NCI-H2107 treated with DMSO at 0.1 percent for 48 hours (cell line): ENCODE data around the gene USH1G.
"Not testable (repeated sequence)": the region's sequence is repeated elsewhere in the genome, so short reads cannot be mapped to it uniquely, and the experiment has no call there.

Experiments used
- DNase-seq: peaks from one replicate; lab custom pipeline; 2025; ENCODE audit not compliant: unreplicated experiment; lab: John Stamatoyannopoulos, UW

USH1G gene

GRCh38 chr17:74877592-74878548, 45.2 kb downstream of the USH1G start:
- no peak for DNase-seq

- no peak for DNase-seq
Observed at GRCh38 chr17:74875977-74876593, 47.0 kb downstream of the USH1G start.

- DNase-seq: no peak
Observed at GRCh38 chr17:74875155-74875976, 47.7 kb downstream of the USH1G start.

- DNase-seq: no peak
Observed at GRCh38 chr17:74874615-74875037, 48.4 kb downstream of the USH1G start.

GRCh38 chr17:74873874-74874614, 49.0 kb downstream of the USH1G start:
- DNase-seq: no peak

GRCh38 chr17:74873037-74873873, 49.8 kb downstream of the USH1G start:
- DNase-seq: peak; percentile 99

GRCh38 chr17:74872313-74873036, 50.6 kb downstream of the USH1G start, which contains the start of gene FDXR:
FDXR (minus strand) TSS chr17:74872994; CDS start chr17:74872944, 50 bp downstream.
- DNase-seq: no peak

DNA sequence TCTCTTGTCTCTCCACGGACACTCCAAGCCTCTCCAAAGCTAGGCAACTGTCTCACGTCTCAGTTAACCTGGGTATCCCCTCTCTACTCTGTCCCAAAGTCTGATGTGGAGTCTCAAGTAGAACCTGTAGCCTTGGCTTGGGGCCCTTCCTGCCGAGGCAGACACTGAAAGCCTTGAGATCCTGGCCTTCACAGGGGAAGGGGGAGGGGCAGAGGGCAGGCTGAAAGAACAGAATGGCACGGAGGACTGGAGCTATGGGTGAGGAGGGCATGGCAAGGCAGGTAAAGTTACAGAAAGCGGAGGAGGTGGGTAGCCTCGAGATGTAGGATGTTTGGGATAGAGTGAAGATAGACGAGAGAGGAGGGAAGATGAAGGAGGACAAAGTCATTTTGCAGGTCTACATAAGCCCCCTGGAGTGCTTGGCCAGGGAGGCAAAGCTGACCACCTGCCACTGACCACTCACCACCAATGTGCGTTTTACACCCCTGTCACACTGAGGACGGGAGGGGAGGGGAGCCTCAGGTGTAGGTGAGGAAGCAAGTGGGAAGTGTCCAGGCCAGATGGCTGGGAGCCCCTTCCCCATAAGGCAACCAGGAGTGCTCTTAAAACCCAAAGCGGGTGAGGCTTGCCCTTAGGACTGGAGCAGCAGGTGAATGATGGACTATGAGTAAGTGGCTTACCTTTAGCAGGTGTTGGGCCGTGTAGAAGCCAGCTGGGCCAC, 51.5 kb downstream of the USH1G start:
- DNase-seq: no peak

GRCh38 chr17:74870512-74870911, 52.5 kb downstream of the USH1G start:
- no peak for DNase-seq

DNA sequence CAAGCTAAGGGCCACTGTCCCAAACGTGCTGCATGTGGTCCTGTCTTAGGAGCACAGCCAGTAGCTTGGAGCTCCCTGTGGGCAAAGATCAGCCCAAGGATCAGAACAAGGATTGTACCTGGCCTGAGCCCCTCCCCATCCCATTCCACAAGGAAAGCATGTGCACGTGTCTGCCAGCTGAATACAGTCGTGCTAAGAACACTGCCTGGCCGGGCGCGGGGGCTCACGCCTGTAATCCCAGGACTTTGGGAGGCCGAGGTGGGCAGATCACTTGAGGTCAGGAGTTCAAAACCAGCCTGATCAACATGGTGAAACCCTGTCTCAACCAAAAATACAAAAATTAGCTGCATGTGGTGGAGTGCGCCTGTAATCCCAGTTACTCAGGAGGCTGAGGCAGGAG, 53.0 kb downstream of the USH1G start:
- not testable (repeated sequence) for DNase-seq

DNA sequence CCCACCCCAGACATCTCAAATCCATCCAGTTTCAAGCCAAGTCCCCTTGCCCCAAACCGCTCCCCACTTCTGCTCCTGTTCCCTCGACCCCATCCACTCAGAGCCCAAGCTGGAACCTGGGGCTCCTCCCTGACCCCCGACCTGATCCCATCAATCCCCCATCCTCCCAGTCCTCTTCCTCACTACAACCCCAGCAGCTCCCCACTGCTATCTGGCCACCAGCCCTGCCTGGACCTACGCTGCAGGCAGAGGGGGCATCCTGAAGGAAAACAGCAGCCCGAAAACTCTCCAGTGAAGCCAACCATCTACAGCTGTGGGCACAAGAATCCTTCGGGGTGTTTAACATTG, 54.2 kb downstream of the USH1G start:
- DNase-seq: no peak

GRCh38 chr17:74868251-74868907, 54.7 kb downstream of the USH1G start:
- DNase-seq: no peak

DNA sequence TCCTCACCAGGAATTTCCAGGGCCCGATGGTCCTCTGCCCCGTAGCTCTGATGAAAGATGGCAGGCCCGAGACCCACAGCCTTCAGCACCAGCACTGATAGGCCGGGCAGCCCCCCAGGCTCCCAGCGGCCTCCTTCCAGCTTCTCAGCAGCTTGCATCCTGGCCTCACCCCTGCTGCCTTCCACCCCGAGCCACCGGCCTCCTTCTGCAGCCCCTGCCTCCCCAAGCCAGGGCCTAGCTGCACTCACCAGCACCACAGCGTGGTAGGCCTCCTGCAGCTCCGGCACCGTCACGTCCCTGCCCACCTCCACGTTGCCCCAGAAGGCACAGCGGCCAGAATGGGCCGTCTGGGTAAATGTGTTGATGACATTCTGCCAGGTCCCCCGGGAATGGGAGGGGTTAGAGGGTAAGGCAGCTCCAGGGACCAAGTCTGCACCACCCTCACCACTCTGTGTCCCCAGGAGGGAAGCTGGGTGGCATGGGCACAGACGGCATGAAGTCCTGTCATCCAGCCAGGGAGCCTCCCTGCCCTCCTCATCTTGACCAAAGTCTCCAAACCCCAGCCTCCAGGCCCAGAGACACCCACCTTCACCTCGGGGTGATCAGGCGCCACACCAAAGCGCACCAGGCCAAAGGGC, 56.7 kb downstream of the USH1G start:
- DNase-seq: no peak
